H9 (cell line): Measurements from ENCODE around the gene LSP1. TPM values are rescaled to one million over a fixed set of nuclear protein-coding genes. Genes with fewer than 3 reads are reported as not detected.

ENCODE experiments used
- DNase-seq: peaks from one replicate; pipeline ENCODE4 v3.0.0-alpha.2; 2017
- H2AFZ ChIP-seq: one replicate; pipeline ENCODE4 v1.6.1; 2013; ENCODE audit warnings: mild to moderate bottlenecking, low read length, control low read depth, moderate library complexity
- H2AK5ac ChIP-seq: 2 replicates; pipeline ENCODE4 v1.6.1; 2013; ENCODE audit warnings: low read length, control low read depth, mixed read lengths; ENCODE audit not compliant: insufficient read length
- H2BK120ac ChIP-seq: one replicate; pipeline ENCODE4 v1.6.1; 2013; ENCODE audit warnings: low read depth, mild to moderate bottlenecking, low read length, control low read depth, inconsistent platforms; ENCODE audit not compliant: poor library complexity, severe bottlenecking
- H2BK12ac ChIP-seq: 2 replicates; pipeline ENCODE4 v1.6.1; 2013; ENCODE audit warnings: low read length, control low read depth, mixed read lengths, low read depth; ENCODE audit not compliant: insufficient read length
- H2BK15ac ChIP-seq: 2 replicates; pipeline ENCODE4 v1.6.1; 2013; ENCODE audit warnings: low read depth, low read length, control low read depth
- H2BK20ac ChIP-seq: one replicate; pipeline ENCODE4 v1.6.1; 2013; ENCODE audit warnings: low read depth, mild to moderate bottlenecking, low read length, control low read depth, inconsistent platforms; ENCODE audit not compliant: poor library complexity, severe bottlenecking
- H2BK5ac ChIP-seq: 2 replicates; pipeline ENCODE4 v1.6.1; 2013; ENCODE audit warnings: low read length, control low read depth, mixed read lengths; ENCODE audit not compliant: insufficient read length
- H3K14ac ChIP-seq: 2 replicates; pipeline ENCODE4 v1.6.1; 2013; ENCODE audit warnings: low read length, control low read depth; ENCODE audit not compliant: insufficient read depth
- H3K18ac ChIP-seq: 2 replicates; pipeline ENCODE4 v1.6.1; 2013; ENCODE audit warnings: low read depth, mild to moderate bottlenecking, mixed read lengths, low read length, control low read depth; ENCODE audit not compliant: insufficient read length
- H3K23ac ChIP-seq: 2 replicates; pipeline ENCODE4 v1.6.1; 2013; ENCODE audit warnings: low read length, control low read depth, mixed read lengths, low read depth; ENCODE audit not compliant: insufficient read length
- H3K23me2 ChIP-seq: 2 replicates; pipeline ENCODE4 v1.6.1; 2013; ENCODE audit warnings: low read depth, mild to moderate bottlenecking, mixed read lengths, low read length, control low read depth; ENCODE audit not compliant: insufficient read length, poor library complexity, severe bottlenecking
- H3K27ac ChIP-seq: 2 replicates; pipeline ENCODE4 v1.5.1; 2013; ENCODE audit warnings: low read length, control low read depth, mixed read lengths, low read depth; ENCODE audit not compliant: insufficient read length
- H3K27me3 ChIP-seq: 2 replicates; pipeline ENCODE4 v1.6.1; 2013; ENCODE audit warnings: low read length, control low read depth, inconsistent platforms; ENCODE audit not compliant: insufficient read depth
- H3K4ac ChIP-seq: 2 replicates; pipeline ENCODE4 v1.6.1; 2013; ENCODE audit warnings: low read depth, mild to moderate bottlenecking, control low read depth, inconsistent platforms, low read length, moderate library complexity
- H3K4me1 ChIP-seq: 2 replicates; pipeline ENCODE4 v1.6.1; 2013; ENCODE audit warnings: low read length, control low read depth, inconsistent platforms; ENCODE audit not compliant: insufficient read depth
- H3K4me2 ChIP-seq: 2 replicates; pipeline ENCODE4 v1.6.1; 2013; ENCODE audit warnings: low read length, control low read depth, mixed read lengths; ENCODE audit not compliant: insufficient read length, insufficient read depth
- H3K56ac ChIP-seq: 2 replicates; pipeline ENCODE4 v1.6.1; 2013; ENCODE audit warnings: low read depth, mild to moderate bottlenecking, mixed read lengths, low read length, control low read depth; ENCODE audit not compliant: insufficient read length
- H3K79me1 ChIP-seq: 2 replicates; pipeline ENCODE4 v1.6.1; 2013; ENCODE audit warnings: low read depth, mild to moderate bottlenecking, moderate library complexity, low read length, control low read depth, inconsistent platforms; ENCODE audit not compliant: insufficient read depth, poor library complexity, severe bottlenecking
- H3K79me2 ChIP-seq: 2 replicates; pipeline ENCODE4 v1.6.1; 2013; ENCODE audit warnings: low read length, control low read depth, inconsistent platforms; ENCODE audit not compliant: insufficient read depth
- H3K9ac ChIP-seq: 2 replicates; pipeline ENCODE4 v1.6.1; 2013; ENCODE audit warnings: low read length, control low read depth, mixed read lengths; ENCODE audit not compliant: insufficient read length; ENCODE audit errors: extremely low read depth
- H3K9me3 ChIP-seq: one replicate; pipeline ENCODE4 v1.6.1; 2013; ENCODE audit warnings: low read depth, low read length, inconsistent platforms; ENCODE audit not compliant: control insufficient read depth
- H3T11ph ChIP-seq: one replicate; pipeline ENCODE4 v1.6.1; 2013; ENCODE audit warnings: mild to moderate bottlenecking, low read length, control low read depth, inconsistent platforms
- H4K20me1 ChIP-seq: one replicate; pipeline ENCODE4 v1.6.1; 2013; ENCODE audit not compliant: control insufficient read depth, insufficient read length, insufficient read depth
- H4K5ac ChIP-seq: 2 replicates; pipeline ENCODE4 v1.6.1; 2013; ENCODE audit warnings: low read depth, mild to moderate bottlenecking, mixed read lengths, low read length, control low read depth; ENCODE audit not compliant: insufficient read length
- H4K8ac ChIP-seq: replicated peaks from 2 replicates; pipeline ENCODE4 v1.6.1; 2013; ENCODE audit warnings: low read length, control low read depth, mixed read lengths, low read depth; ENCODE audit not compliant: insufficient read length
- H4K91ac ChIP-seq: 2 replicates; pipeline ENCODE4 v1.6.1; 2013; ENCODE audit warnings: low read depth, mild to moderate bottlenecking, moderate library complexity, mixed read lengths, low read length, control low read depth; ENCODE audit not compliant: insufficient read length
- H3K27ac Mint-ChIP-seq, 3 experiments: 2 replicates in 2 of 3; 3 replicates in 1 of 3; pipeline ENCODE4 v1.8.0; 2020 to 2021; ENCODE audit warnings: mixed read lengths in 3 of 3, mild to moderate bottlenecking in 1 of 3, moderate library complexity in 1 of 3
- H3K27me3 Mint-ChIP-seq: 2 replicates; pipeline ENCODE4 v1.8.0; 2021; ENCODE audit warnings: low read depth, mild to moderate bottlenecking, moderate library complexity, mixed read lengths
- H3K36me3 Mint-ChIP-seq, 3 experiments: 2 replicates in 2 of 3; 3 replicates in 1 of 3; pipeline ENCODE4 v1.8.0; 2020 to 2021; ENCODE audit warnings: low read depth in 3 of 3, mixed read lengths in 3 of 3; ENCODE audit not compliant: insufficient read depth in 1 of 3
- H3K4me1 Mint-ChIP-seq, 2 experiments: 2 replicates each; pipeline ENCODE4 v1.8.0; 2020; ENCODE audit warnings: mixed read lengths in 2 of 2
- H3K4me3 Mint-ChIP-seq, 2 experiments: 2 replicates in 1 of 2; 3 replicates in 1 of 2; pipeline ENCODE4 v1.8.0; 2020 to 2021; ENCODE audit warnings: mild to moderate bottlenecking in 2 of 2, mixed read lengths in 2 of 2, moderate library complexity in 1 of 2
- H3K9me3 Mint-ChIP-seq, 2 experiments: 2 replicates in 1 of 2; 3 replicates in 1 of 2; pipeline ENCODE4 v1.8.0; 2020; ENCODE audit warnings: mild to moderate bottlenecking in 2 of 2, mixed read lengths in 2 of 2, moderate library complexity in 1 of 2
- WGBS: extraction: QIAGEN DNeasy Blood & Tissue Kit; methylation state at CpG from one replicate; pipeline ENCODE4 v1.1.7; 2013; ENCODE audit warnings: missing lambda C conversion rate, low lambda C conversion rate, mixed read lengths; ENCODE audit not compliant: insufficient read length; ENCODE audit errors: extremely low coverage; 5-methylcytosine and 5-hydroxymethylcytosine counted together
- total RNA-seq: library from RNA; stranded (reverse); gene quantifications from 2 replicates; pipeline ENCODE4 v1.2.1, GENCODE V29; 2021
- TF ChIP-seq, protein P1 (sequence below): fragments of 200-600 bp; sonication (generic); conservative IDR thresholded peaks from 3 replicates; pipeline ENCODE4 v1.8.0; 2021; ENCODE audit warnings: antibody characterized with exemption, mild to moderate bottlenecking

Gene LSP1
- total RNA-seq, 1 experiment from 2014 or later, result not detected

DNA sequence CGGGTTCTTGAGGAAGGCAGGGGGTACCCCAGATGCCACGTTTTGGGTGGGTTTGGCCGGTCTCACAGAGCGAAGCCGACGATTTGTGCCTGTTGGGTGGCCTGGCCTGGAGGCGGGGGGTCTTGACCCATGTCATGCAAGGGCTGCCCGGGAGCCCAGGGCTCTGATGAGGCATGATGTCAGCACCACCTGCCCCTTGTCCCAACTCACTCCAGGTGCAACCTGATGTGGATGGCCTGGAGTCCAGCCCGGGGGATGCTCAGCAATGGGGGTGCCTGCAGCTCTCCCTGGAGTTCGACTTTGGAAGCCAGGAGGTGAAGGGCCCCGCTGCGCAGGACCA lies 17.2 kb upstream of the LSP1 start:
- H3K4me1 ChIP-seq, result no peaks in the 10 kb centered on the region
- H3K9ac ChIP-seq, result no peak overlapping the region
- TF ChIP-seq, protein P1, sequence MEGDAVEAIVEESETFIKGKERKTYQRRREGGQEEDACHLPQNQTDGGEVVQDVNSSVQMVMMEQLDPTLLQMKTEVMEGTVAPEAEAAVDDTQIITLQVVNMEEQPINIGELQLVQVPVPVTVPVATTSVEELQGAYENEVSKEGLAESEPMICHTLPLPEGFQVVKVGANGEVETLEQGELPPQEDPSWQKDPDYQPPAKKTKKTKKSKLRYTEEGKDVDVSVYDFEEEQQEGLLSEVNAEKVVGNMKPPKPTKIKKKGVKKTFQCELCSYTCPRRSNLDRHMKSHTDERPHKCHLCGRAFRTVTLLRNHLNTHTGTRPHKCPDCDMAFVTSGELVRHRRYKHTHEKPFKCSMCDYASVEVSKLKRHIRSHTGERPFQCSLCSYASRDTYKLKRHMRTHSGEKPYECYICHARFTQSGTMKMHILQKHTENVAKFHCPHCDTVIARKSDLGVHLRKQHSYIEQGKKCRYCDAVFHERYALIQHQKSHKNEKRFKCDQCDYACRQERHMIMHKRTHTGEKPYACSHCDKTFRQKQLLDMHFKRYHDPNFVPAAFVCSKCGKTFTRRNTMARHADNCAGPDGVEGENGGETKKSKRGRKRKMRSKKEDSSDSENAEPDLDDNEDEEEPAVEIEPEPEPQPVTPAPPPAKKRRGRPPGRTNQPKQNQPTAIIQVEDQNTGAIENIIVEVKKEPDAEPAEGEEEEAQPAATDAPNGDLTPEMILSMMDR, result no peak

More for the DNA sequence above, 17.2 kb upstream of the LSP1 start:
- WGBS, result no CpG with 5 or more reads among the region's 12 CpGs
- H3K4me1 Mint-ChIP-seq, result peaks cover 3 to 9% of the 10 kb centered on the region in 2 experiments; a peak in 3 of 4 replicates
- no peaks in the 10 kb centered on the region for H3K79me2 ChIP-seq
- no peak for DNase-seq
- no peaks in the 10 kb centered on the region for H4K20me1 ChIP-seq
- H4K8ac ChIP-seq, result no peak overlapping the region
- H3K9me3 Mint-ChIP-seq, result no peaks in the 10 kb centered on the region; a peak in 1 of 5 replicates
- no peak overlapping the region for H2BK20ac ChIP-seq
- H2AK5ac ChIP-seq, result no peak overlapping the region
- H4K5ac ChIP-seq, result no peak overlapping the region
- no peak overlapping the region for H4K91ac ChIP-seq
- no peak overlapping the region for H3K14ac ChIP-seq
- H3K9me3 ChIP-seq, result no peaks in the 10 kb centered on the region
- no peak overlapping the region for H3T11ph ChIP-seq
- H3K56ac ChIP-seq, result no peak overlapping the region
- no peak overlapping the region for H2BK12ac ChIP-seq
- H2BK120ac ChIP-seq, result no peak overlapping the region
- no peak overlapping the region for H3K4me3 Mint-ChIP-seq
- no peaks in the 10 kb centered on the region for H3K36me3 Mint-ChIP-seq
- H2AFZ ChIP-seq, result no peak overlapping the region
- H3K27ac Mint-ChIP-seq, result no peak overlapping the region
- H2BK15ac ChIP-seq, result no peak overlapping the region
- no peak overlapping the region for H3K4ac ChIP-seq
- peaks cover 17% of the 10 kb centered on the region for H3K27me3 Mint-ChIP-seq
- H3K27ac ChIP-seq, result no peak overlapping the region
- H3K23me2 ChIP-seq, result peaks cover 3% of the 10 kb centered on the region
- H3K79me1 ChIP-seq, result no peaks in the 10 kb centered on the region
- H3K18ac ChIP-seq, result no peak overlapping the region
- H3K23ac ChIP-seq, result no peak overlapping the region
- H2BK5ac ChIP-seq, result no peak overlapping the region
- H3K4me2 ChIP-seq, result no peak overlapping the region
- no peaks in the 10 kb centered on the region for H3K27me3 ChIP-seq
